ENCODE data around the gene NPHP4.
"Not testable (repeated sequence)": the region's sequence is repeated elsewhere in the genome, so short reads cannot be mapped to it uniquely, and the experiment has no call there.

NPHP4 gene

DNA sequence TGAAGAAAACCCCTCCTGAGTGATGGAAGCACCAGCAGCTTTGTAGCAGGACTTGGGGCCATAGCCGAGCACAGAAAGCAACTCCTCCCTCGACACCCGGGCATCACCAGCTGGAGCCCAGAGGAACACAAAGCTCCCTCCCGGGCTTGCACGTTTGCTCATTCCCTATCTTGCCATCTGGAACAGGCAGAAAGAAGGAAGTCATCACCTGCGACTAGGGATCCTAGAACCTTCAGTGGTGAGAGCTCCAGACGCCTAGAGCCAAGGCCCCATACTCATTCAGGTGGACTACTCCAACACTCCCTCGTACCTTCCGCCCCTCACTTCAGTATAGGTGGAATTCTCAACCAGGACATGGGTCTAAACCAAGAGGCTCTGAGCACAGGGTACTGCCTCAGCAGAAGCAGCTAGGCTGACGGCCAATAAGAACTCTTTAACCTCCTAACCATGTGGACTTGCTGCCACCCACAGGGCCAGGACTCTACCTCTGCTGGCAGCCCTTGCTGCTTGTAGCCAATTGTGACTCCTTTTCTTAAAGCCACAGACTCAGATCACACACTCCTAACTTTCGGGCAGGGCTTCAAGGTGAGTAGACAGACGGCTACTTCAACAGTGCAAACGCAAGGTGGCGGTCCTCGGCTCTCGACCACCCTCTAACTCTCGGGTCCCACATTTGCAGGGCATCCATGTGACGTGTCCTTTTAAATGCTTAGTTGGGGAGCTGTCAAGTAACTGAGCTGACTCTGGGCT, 65.4 kb downstream of the NPHP4 start:
- ATAC-seq = no peak
- TF ChIP-seq, protein P1, sequence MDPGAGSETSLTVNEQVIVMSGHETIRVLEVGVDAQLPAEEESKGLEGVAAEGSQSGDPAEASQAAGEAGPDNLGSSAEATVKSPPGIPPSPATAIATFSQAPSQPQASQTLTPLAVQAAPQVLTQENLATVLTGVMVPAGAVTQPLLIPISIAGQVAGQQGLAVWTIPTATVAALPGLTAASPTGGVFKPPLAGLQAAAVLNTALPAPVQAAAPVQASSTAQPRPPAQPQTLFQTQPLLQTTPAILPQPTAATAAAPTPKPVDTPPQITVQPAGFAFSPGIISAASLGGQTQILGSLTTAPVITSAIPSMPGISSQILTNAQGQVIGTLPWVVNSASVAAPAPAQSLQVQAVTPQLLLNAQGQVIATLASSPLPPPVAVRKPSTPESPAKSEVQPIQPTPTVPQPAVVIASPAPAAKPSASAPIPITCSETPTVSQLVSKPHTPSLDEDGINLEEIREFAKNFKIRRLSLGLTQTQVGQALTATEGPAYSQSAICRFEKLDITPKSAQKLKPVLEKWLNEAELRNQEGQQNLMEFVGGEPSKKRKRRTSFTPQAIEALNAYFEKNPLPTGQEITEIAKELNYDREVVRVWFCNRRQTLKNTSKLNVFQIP (CRISPR knock-in tag; IDR thresholded peaks at IDR 0.05; ENCODE audit: borderline replicate concordance, low read depth) = no peak
- TF ChIP-seq ZNF565 (CRISPR knock-in tag; conservative IDR thresholded peaks at IDR 0.05; ENCODE audit: low read depth) (no peak), ARNTL (CRISPR knock-in tag; IDR thresholded peaks at IDR 0.05; ENCODE audit: borderline replicate concordance, low read depth) (no peak), SNAI2 (CRISPR knock-in tag; IDR thresholded peaks at IDR 0.05) (no peak), ZNF70 (CRISPR knock-in tag; IDR thresholded peaks at IDR 0.05) (no peak)

DNA sequence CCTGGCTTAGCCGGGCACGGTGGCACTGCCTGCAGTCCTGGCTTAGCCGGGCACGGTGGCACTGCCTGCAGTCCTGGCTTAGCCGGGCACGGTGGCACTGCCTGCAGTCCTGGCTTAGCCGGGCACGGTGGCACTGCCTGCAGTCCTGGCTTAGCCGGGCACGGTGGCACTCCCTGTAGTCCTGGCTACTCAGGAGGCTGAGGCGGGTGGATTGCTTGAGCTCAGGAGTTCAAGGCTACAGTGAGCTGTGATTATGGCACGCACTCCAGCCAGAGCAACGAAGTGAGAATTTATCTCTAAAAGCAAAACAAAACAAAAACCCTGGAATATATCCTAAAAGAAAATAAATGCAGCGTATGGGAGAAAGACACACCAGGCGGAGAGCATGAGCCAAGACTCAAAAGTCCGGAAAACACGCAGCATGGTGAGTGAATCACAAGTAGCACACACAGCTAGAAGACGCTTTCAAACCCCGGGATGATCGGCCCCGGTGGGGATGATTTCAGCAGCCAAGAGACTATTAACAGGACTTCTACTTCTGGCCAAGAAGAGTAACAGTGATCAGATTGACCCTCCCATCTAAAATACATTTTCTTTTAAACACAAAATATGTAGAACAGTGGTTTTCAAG, 69.4 kb downstream of the NPHP4 start:
- ATAC-seq = not testable (repeated sequence)

DNA sequence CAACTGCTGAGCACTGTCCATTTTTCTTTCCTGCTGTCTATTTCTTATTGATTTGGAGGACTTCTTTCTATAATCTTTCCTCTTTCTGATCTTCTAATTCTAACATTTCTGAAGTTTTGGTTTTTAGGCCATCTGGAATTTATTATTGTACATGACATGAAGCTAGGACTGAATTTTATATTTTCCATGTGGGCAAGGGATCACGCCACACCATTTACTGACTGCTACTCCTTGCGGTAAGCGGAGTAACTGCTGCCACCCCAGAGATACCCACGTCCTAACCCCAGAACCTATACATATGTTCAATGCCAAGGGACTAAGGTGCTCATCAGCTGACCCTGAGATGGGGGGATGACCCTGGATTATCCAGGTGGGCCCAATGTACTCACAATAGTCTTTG, 70.6 kb downstream of the NPHP4 start:
- ATAC-seq = no peak
- TF ChIP-seq ZFP30 (CRISPR knock-in tag; IDR thresholded peaks at IDR 0.05) = no peak
- TF ChIP-seq, protein P2, sequence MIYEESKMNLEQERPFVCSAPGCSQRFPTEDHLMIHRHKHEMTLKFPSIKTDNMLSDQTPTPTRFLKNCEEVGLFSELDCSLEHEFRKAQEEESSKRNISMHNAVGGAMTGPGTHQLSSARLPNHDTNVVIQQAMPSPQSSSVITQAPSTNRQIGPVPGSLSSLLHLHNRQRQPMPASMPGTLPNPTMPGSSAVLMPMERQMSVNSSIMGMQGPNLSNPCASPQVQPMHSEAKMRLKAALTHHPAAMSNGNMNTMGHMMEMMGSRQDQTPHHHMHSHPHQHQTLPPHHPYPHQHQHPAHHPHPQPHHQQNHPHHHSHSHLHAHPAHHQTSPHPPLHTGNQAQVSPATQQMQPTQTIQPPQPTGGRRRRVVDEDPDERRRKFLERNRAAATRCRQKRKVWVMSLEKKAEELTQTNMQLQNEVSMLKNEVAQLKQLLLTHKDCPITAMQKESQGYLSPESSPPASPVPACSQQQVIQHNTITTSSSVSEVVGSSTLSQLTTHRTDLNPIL (CRISPR knock-in tag; IDR thresholded peaks at IDR 0.05; ENCODE audit: low read depth) = no peak
- TF ChIP-seq PPARA (CRISPR knock-in tag; IDR thresholded peaks at IDR 0.05; ENCODE audit: borderline replicate concordance) = no peak
- no peak for TF ChIP-seq TOX (CRISPR knock-in tag; IDR thresholded peaks at IDR 0.05; ENCODE audit: borderline replicate concordance)
- no peak for TF ChIP-seq OSR1 (CRISPR knock-in tag; IDR thresholded peaks at IDR 0.05)

DNA sequence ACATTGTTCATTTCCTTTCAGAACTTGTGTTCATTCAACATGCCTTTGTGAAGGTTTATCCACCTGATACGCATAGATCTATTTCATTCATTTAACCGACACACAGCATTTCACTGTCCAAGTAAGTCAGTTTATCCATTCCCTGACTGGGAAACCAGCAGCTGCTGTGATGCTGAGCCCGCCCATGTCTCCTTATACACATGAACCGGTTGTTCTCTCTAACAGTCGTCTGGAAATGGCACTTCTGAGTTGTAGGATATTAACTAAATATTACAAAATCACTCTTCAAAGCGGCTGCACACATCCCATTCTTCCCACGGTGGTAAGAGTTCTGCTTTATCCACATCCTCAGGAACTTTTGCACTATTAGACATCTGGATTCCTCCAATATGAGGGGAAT, 71.1 kb downstream of the NPHP4 start:
- ATAC-seq = no peak
- no peak for TF ChIP-seq BACH2 (CRISPR knock-in tag; IDR thresholded peaks at IDR 0.05; ENCODE audit: borderline replicate concordance)
- TF ChIP-seq SNAI2 (CRISPR knock-in tag; IDR thresholded peaks at IDR 0.05) = no peak
- TF ChIP-seq ZC3H10 (CRISPR knock-in tag; IDR thresholded peaks at IDR 0.05) = no peak
- TF ChIP-seq, protein P3, sequence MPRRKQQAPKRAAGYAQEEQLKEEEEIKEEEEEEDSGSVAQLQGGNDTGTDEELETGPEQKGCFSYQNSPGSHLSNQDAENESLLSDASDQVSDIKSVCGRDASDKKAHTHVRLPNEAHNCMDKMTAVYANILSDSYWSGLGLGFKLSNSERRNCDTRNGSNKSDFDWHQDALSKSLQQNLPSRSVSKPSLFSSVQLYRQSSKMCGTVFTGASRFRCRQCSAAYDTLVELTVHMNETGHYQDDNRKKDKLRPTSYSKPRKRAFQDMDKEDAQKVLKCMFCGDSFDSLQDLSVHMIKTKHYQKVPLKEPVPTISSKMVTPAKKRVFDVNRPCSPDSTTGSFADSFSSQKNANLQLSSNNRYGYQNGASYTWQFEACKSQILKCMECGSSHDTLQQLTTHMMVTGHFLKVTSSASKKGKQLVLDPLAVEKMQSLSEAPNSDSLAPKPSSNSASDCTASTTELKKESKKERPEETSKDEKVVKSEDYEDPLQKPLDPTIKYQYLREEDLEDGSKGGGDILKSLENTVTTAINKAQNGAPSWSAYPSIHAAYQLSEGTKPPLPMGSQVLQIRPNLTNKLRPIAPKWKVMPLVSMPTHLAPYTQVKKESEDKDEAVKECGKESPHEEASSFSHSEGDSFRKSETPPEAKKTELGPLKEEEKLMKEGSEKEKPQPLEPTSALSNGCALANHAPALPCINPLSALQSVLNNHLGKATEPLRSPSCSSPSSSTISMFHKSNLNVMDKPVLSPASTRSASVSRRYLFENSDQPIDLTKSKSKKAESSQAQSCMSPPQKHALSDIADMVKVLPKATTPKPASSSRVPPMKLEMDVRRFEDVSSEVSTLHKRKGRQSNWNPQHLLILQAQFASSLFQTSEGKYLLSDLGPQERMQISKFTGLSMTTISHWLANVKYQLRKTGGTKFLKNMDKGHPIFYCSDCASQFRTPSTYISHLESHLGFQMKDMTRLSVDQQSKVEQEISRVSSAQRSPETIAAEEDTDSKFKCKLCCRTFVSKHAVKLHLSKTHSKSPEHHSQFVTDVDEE (CRISPR knock-in tag; IDR thresholded peaks at IDR 0.05) = no peak
- TF ChIP-seq ZNF8 (CRISPR knock-in tag; IDR thresholded peaks at IDR 0.05) = no peak
- no peak for TF ChIP-seq OSR1 (CRISPR knock-in tag; IDR thresholded peaks at IDR 0.05)
- TF ChIP-seq ZNF70 (CRISPR knock-in tag; IDR thresholded peaks at IDR 0.05) = no peak
- no peak for TF ChIP-seq RARB (CRISPR knock-in tag; IDR thresholded peaks at IDR 0.05)
- TF ChIP-seq GLIS3 (CRISPR knock-in tag; IDR thresholded peaks at IDR 0.05) = no peak

DNA sequence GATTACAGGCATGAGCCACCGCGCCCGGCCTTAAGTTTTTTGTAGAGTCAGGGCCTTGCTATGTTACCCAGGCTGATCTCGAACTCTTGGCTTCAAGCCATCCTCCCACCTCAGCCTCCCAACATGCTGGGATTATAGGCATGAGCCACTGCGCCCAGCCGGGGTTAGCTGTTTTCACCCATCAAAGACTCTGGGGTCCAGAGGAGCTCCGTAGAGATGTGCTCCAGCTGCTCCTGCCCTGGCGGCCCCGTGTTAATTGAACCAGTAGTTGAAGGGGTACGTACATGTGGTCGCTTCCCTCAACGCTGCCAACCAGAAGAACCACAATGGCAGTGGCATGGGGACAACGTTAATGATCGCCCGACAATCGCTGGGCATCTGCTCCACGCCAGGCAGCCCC, 72.0 kb downstream of the NPHP4 start:
- TF ChIP-seq, protein P2 (CRISPR knock-in tag; IDR thresholded peaks at IDR 0.05; ENCODE audit: low read depth) = no peak
- TF ChIP-seq SNAI2 (CRISPR knock-in tag; IDR thresholded peaks at IDR 0.05) (no peak), TCF4 (CRISPR knock-in tag; IDR thresholded peaks at IDR 0.05; ENCODE audit: borderline replicate concordance) (no peak), ZNF565 (CRISPR knock-in tag; conservative IDR thresholded peaks at IDR 0.05; ENCODE audit: low read depth) (no peak), ZC3H10 (CRISPR knock-in tag; IDR thresholded peaks at IDR 0.05) (no peak), CSDC2 (CRISPR knock-in tag; IDR thresholded peaks at IDR 0.05) (no peak), ARNTL (CRISPR knock-in tag; IDR thresholded peaks at IDR 0.05; ENCODE audit: borderline replicate concordance, low read depth) (no peak), ZNF70 (CRISPR knock-in tag; IDR thresholded peaks at IDR 0.05) (no peak), TOX (CRISPR knock-in tag; IDR thresholded peaks at IDR 0.05; ENCODE audit: borderline replicate concordance) (no peak), BACH2 (CRISPR knock-in tag; IDR thresholded peaks at IDR 0.05; ENCODE audit: borderline replicate concordance) (no peak), ZNF8 (CRISPR knock-in tag; IDR thresholded peaks at IDR 0.05) (no peak), ISL1 (CRISPR knock-in tag; IDR thresholded peaks at IDR 0.05) (no peak), OSR1 (CRISPR knock-in tag; IDR thresholded peaks at IDR 0.05) (no peak), GLIS3 (CRISPR knock-in tag; IDR thresholded peaks at IDR 0.05) (no peak)
- TF ChIP-seq, protein P4, sequence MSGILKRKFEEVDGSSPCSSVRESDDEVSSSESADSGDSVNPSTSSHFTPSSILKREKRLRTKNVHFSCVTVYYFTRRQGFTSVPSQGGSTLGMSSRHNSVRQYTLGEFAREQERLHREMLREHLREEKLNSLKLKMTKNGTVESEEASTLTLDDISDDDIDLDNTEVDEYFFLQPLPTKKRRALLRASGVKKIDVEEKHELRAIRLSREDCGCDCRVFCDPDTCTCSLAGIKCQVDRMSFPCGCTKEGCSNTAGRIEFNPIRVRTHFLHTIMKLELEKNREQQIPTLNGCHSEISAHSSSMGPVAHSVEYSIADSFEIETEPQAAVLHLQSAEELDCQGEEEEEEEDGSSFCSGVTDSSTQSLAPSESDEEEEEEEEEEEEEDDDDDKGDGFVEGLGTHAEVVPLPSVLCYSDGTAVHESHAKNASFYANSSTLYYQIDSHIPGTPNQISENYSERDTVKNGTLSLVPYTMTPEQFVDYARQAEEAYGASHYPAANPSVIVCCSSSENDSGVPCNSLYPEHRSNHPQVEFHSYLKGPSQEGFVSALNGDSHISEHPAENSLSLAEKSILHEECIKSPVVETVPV (CRISPR knock-in tag; IDR thresholded peaks at IDR 0.05) = no peak
- TF ChIP-seq, protein P5, sequence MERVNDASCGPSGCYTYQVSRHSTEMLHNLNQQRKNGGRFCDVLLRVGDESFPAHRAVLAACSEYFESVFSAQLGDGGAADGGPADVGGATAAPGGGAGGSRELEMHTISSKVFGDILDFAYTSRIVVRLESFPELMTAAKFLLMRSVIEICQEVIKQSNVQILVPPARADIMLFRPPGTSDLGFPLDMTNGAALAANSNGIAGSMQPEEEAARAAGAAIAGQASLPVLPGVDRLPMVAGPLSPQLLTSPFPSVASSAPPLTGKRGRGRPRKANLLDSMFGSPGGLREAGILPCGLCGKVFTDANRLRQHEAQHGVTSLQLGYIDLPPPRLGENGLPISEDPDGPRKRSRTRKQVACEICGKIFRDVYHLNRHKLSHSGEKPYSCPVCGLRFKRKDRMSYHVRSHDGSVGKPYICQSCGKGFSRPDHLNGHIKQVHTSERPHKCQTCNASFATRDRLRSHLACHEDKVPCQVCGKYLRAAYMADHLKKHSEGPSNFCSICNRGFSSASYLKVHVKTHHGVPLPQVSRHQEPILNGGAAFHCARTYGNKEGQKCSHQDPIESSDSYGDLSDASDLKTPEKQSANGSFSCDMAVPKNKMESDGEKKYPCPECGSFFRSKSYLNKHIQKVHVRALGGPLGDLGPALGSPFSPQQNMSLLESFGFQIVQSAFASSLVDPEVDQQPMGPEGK (CRISPR knock-in tag; IDR thresholded peaks at IDR 0.05; ENCODE audit: borderline replicate concordance) = no peak

More for the DNA sequence above, 72.0 kb downstream of the NPHP4 start:
- no peak for ATAC-seq
